Stimulated activated naive CD4-positive, alpha-beta T cell treated with Interleukin-2 at 50 U/mL for 16 hours (primary cell): ENCODE data around the gene SDK1.

Experiments used
- DNase-seq: peaks from one replicate; lab custom pipeline; 2025; lab: John Stamatoyannopoulos, UW

Gene SDK1

GRCh38 chr7:4048336-4048735 is 747.3 kb downstream of the SDK1 start:
- no peak for DNase-seq

GRCh38 chr7:4049202-4049601 is 748.1 kb downstream of the SDK1 start:
- no peak for DNase-seq

- no peak for DNase-seq
Observed at GRCh38 chr7:4050126-4050660, 749.1 kb downstream of the SDK1 start.

- DNase-seq: no peak
Observed at GRCh38 chr7:4051696-4052095, 750.6 kb downstream of the SDK1 start.

- DNase-seq: no peak
Observed at GRCh38 chr7:4052130-4052529, 751.1 kb downstream of the SDK1 start.

GRCh38 chr7:4054158-4054557 is 753.1 kb downstream of the SDK1 start:
- no peak for DNase-seq

- no peak for DNase-seq
Observed at GRCh38 chr7:4056552-4057288, 755.7 kb downstream of the SDK1 start.

- DNase-seq: no peak
Observed at GRCh38 chr7:4057289-4057616, 756.2 kb downstream of the SDK1 start.

- no peak for DNase-seq
Observed at GRCh38 chr7:4058158-4058557, 757.1 kb downstream of the SDK1 start.

GRCh38 chr7:4065190-4065589 is 764.1 kb downstream of the SDK1 start:
- no peak for DNase-seq

GRCh38 chr7:4066206-4066605 is 765.2 kb downstream of the SDK1 start:
- DNase-seq: no peak

GRCh38 chr7:4066626-4067475 is 765.8 kb downstream of the SDK1 start:
- DNase-seq: no peak

GRCh38 chr7:4067476-4067760 is 766.4 kb downstream of the SDK1 start:
- no peak for DNase-seq

- no peak for DNase-seq
Observed at GRCh38 chr7:4067874-4068273, 766.8 kb downstream of the SDK1 start.

- DNase-seq: no peak
Observed at GRCh38 chr7:4068286-4068685, 767.2 kb downstream of the SDK1 start.

- no peak for DNase-seq
Observed at GRCh38 chr7:4069268-4070095, 768.4 kb downstream of the SDK1 start.

- DNase-seq: no peak
Observed at GRCh38 chr7:4070214-4070613, 769.2 kb downstream of the SDK1 start.

- no peak for DNase-seq
Observed at GRCh38 chr7:4071370-4072058, 770.5 kb downstream of the SDK1 start.

GRCh38 chr7:4072161-4072925 is 771.3 kb downstream of the SDK1 start:
- no peak for DNase-seq

- no peak for DNase-seq
Observed at GRCh38 chr7:4073052-4073451, 772.0 kb downstream of the SDK1 start.

GRCh38 chr7:4073750-4074149 is 772.7 kb downstream of the SDK1 start:
- no peak for DNase-seq
